Neural crest cell (in vitro differentiated cells): Measurements from ENCODE around the gene LRTM2. TPM values are rescaled to one million over a fixed set of nuclear protein-coding genes. Genes with fewer than 3 reads are reported as not detected.

Source experiments
- DNase-seq: peaks from one replicate; pipeline ENCODE4 v3.0.0; 2021; ENCODE audit warnings: low read depth, mixed read lengths, low spot score
- H3K27ac Mint-ChIP-seq: one replicate; pipeline ENCODE4 v1.8.0; 2021; ENCODE audit warnings: mild to moderate bottlenecking, mixed read lengths; ENCODE audit not compliant: unreplicated experiment
- H3K27me3 Mint-ChIP-seq: 2 replicates; pipeline ENCODE4 v1.8.0; 2021; ENCODE audit warnings: low read depth, mild to moderate bottlenecking, mixed read lengths
- H3K36me3 Mint-ChIP-seq: 2 replicates; pipeline ENCODE4 v1.8.0; 2021; ENCODE audit warnings: low read depth, mild to moderate bottlenecking, mixed read lengths
- H3K4me1 Mint-ChIP-seq: 2 replicates; pipeline ENCODE4 v1.8.0; 2021; ENCODE audit warnings: mixed read lengths
- H3K4me3 Mint-ChIP-seq: one replicate; pipeline ENCODE4 v1.8.0; 2021; ENCODE audit warnings: mild to moderate bottlenecking, mixed read lengths
- H3K9me3 Mint-ChIP-seq: 2 replicates; pipeline ENCODE4 v1.8.0; 2021; ENCODE audit warnings: mixed read lengths
- CTCF ChIP-seq: fragments of 200-600 bp; sonication (generic); conservative IDR thresholded peaks from 2 replicates; pipeline ENCODE4 v1.5.0; 2021; ENCODE audit warnings: antibody characterized with exemption, mild to moderate bottlenecking
- total RNA-seq: library from RNA; stranded (reverse); gene quantifications from 2 replicates; pipeline ENCODE4 v1.2.1, GENCODE V29; 2021

The LRTM2 gene
- total RNA-seq, 1 donor from 2014 or later: 0.19 TPM

GRCh38 chr12:1791104-1791841 lies 29.1 kb upstream of the LRTM2 start:
- H3K9me3 Mint-ChIP-seq: no peaks in the 10 kb centered on the region
- peaks cover 12% of the 10 kb centered on the region for H3K4me1 Mint-ChIP-seq
- H3K27ac Mint-ChIP-seq: no peak overlapping the region
- no peak overlapping the region for H3K4me3 Mint-ChIP-seq
- TF ChIP-seq CTCF: peak; percentile 98
- H3K27me3 Mint-ChIP-seq: no peaks in the 10 kb centered on the region
- H3K36me3 Mint-ChIP-seq: no peaks in the 10 kb centered on the region
- no peak for DNase-seq

- no peak for DNase-seq
- Mint-ChIP-seq H3K27ac (no peak overlapping the region), H3K27me3 (no peaks in the 10 kb centered on the region), H3K4me1 (peaks cover 12% of the 10 kb centered on the region), H3K36me3 (no peaks in the 10 kb centered on the region), H3K4me3 (no peak overlapping the region), H3K9me3 (no peaks in the 10 kb centered on the region)
- TF ChIP-seq CTCF: no peak
Measured at GRCh38 chr12:1792406-1792805, 28.0 kb upstream of the LRTM2 start.

GRCh38 chr12:1793426-1794210 lies 26.7 kb upstream of the LRTM2 start:
- no peak for DNase-seq
- Mint-ChIP-seq H3K36me3 (no peaks in the 10 kb centered on the region), H3K27me3 (no peaks in the 10 kb centered on the region), H3K4me3 (no peak overlapping the region), H3K4me1 (peaks cover 12% of the 10 kb centered on the region), H3K27ac (no peak overlapping the region), H3K9me3 (no peaks in the 10 kb centered on the region)
- TF ChIP-seq CTCF: no peak

GRCh38 chr12:1794440-1795090 lies 25.8 kb upstream of the LRTM2 start:
- no peaks in the 10 kb centered on the region for H3K9me3 Mint-ChIP-seq
- no peak for DNase-seq
- H3K27ac Mint-ChIP-seq: peak overlapping the region; percentile 54
- no peaks in the 10 kb centered on the region for H3K36me3 Mint-ChIP-seq
- TF ChIP-seq CTCF: no peak
- no peak overlapping the region for H3K4me3 Mint-ChIP-seq
- no peaks in the 10 kb centered on the region for H3K27me3 Mint-ChIP-seq
- peaks cover 12% of the 10 kb centered on the region for H3K4me1 Mint-ChIP-seq

GRCh38 chr12:1795221-1795784 lies 25.1 kb upstream of the LRTM2 start:
- H3K9me3 Mint-ChIP-seq: no peaks in the 10 kb centered on the region
- H3K4me1 Mint-ChIP-seq: peaks cover 12% of the 10 kb centered on the region
- H3K4me3 Mint-ChIP-seq: no peak overlapping the region
- no peaks in the 10 kb centered on the region for H3K36me3 Mint-ChIP-seq
- H3K27ac Mint-ChIP-seq: no peak overlapping the region
- TF ChIP-seq CTCF: no peak
- H3K27me3 Mint-ChIP-seq: no peaks in the 10 kb centered on the region
- DNase-seq: no peak
